BJ (cell line): ENCODE results near the gene AP1G2. TPM values are rescaled to one million over a fixed set of nuclear protein-coding genes. Genes with fewer than 3 reads are reported as not detected.

ENCODE experiments used
- CTCF ChIA-PET: fragments of 350-600 bp; formaldehyde crosslinking; extraction: SDS; loops from one replicate; lab custom pipeline; 2021; ENCODE audit warnings: antibody characterized with exemption, inconsistent platforms; lab: Yijun Ruan, JAX
- POLR2A ChIA-PET: fragments of 300-600 bp; sonication (Branson Sonifier 250); formaldehyde crosslinking; extraction: SDS; loops from one replicate; lab custom pipeline; 2021; ENCODE audit warnings: antibody characterized with exemption; lab: Charles Lee
- DNase-seq: peaks from one replicate; pipeline ENCODE4 v3.0.0-alpha.2; 2011; ENCODE audit warnings: low read depth
- H3K27me3 ChIP-seq: 2 replicates; pipeline ENCODE4 v1.6.0; 2011; ENCODE audit warnings: low read length; ENCODE audit not compliant: control insufficient read depth, insufficient read depth
- H3K36me3 ChIP-seq: 2 replicates; pipeline ENCODE4 v1.5.1; 2011; ENCODE audit warnings: low read length; ENCODE audit not compliant: control insufficient read depth, insufficient read depth
- H3K4me3 ChIP-seq: 2 replicates; pipeline ENCODE4 v1.5.1; 2011; ENCODE audit warnings: low read depth, mild to moderate bottlenecking, control low read depth, low read length
- CTCF ChIP-seq: IDR thresholded peaks from 2 replicates; pipeline ENCODE4 v1.5.1; 2011; ENCODE audit warnings: low read depth, mild to moderate bottlenecking, control low read depth, inconsistent platforms, low read length, moderate library complexity; ENCODE audit not compliant: insufficient read depth
- polyA plus RNA-seq: library from polyadenylated mRNA; depleted of rRNA; stranded (reverse); fragments of >200 nt; gene quantifications from 2 replicates; pipeline ENCODE4 v1.2.3, GENCODE V29; 2011

The AP1G2 gene
- polyA plus RNA-seq, 1 experiment, result 54.5 TPM

- no peak overlapping the region for H3K4me3 ChIP-seq
- no peak for DNase-seq
- no peak for TF ChIP-seq CTCF
- CTCF ChIA-PET, result interaction anchor here (1.6 to 3.1 kb wide), 2 partner anchors 10 to 12 kb away, joined by 6 to 19 read pairs; no protein-coding TSS in a partner anchor
- peaks cover 21% of the 10 kb centered on the region for H3K27me3 ChIP-seq
- POLR2A ChIA-PET, result no interaction called here
- H3K36me3 ChIP-seq, result no peaks in the 10 kb centered on the region; the same call in 1 of the 2 replicates
Measured at GRCh38 chr14:23572836-23573235, 5.2 kb upstream of the AP1G2 start.

- CTCF ChIA-PET, result interaction anchor here (0.5 to 3.1 kb wide), 4 partner anchors 9 to 16 kb away, joined by 3 to 19 read pairs (median 4); no protein-coding TSS in a partner anchor
- POLR2A ChIA-PET, result no interaction called here
- Histone ChIP-seq H3K27me3 (peaks cover 21% of the 10 kb centered on the region), H3K4me3 (no peak overlapping the region), H3K36me3 (no peaks in the 10 kb centered on the region; the same call in 1 of the 2 replicates)
- DNase-seq, result no peak
- no peak for TF ChIP-seq CTCF
Measured at GRCh38 chr14:23572524-23572828, 4.9 kb upstream of the AP1G2 start.

- H3K36me3 ChIP-seq, result no peaks in the 10 kb centered on the region; the same call in 1 of the 2 replicates
- H3K4me3 ChIP-seq, result no peak overlapping the region
- H3K27me3 ChIP-seq, result peaks cover 19% of the 10 kb centered on the region
- TF ChIP-seq CTCF, result no peak
- no peak for DNase-seq
- POLR2A ChIA-PET, result no interaction called here
- CTCF ChIA-PET, result interaction anchor here (0.5 to 3.1 kb wide), 5 partner anchors 9 to 339 kb away, joined by 3 to 19 read pairs (median 3); no protein-coding TSS in a partner anchor
Measured at GRCh38 chr14:23571701-23572523, 4.3 kb upstream of the AP1G2 start.

- no peak for TF ChIP-seq CTCF
- peaks cover 15% of the 10 kb centered on the region for H3K27me3 ChIP-seq
- no peaks in the 10 kb centered on the region; the same call in 1 of the 2 replicates for H3K36me3 ChIP-seq
- no peak overlapping the region for H3K4me3 ChIP-seq
- no peak for DNase-seq
- CTCF ChIA-PET, result interaction anchor here (0.7 to 3.1 kb wide), 4 partner anchors 8 to 340 kb away, joined by 3 to 19 read pairs (median 4); no protein-coding TSS in a partner anchor
- POLR2A ChIA-PET, result no interaction called here
Measured at GRCh38 chr14:23570806-23571483, 3.4 kb upstream of the AP1G2 start.
